GM12878 (cell line): ENCODE measurements around the gene ALOX12B. TPM values are rescaled to one million over a fixed set of nuclear protein-coding genes. Genes with fewer than 3 reads are reported as not detected.

Experiments used
- ATAC-seq: fragments of 200-7000 bp; cut with Tn5 transposase; 3 replicates; pipeline ENCODE4 v1.9.1; 2020; ENCODE audit warnings: mild to moderate bottlenecking, moderate library complexity
- BruUV-seq: library from RNA; stranded (reverse); fragments of 400-500 nt; replicated peaks from 2 replicates; lab custom pipeline; 2021; lab: Mats Ljungman, UMichigan
- CTCF ChIA-PET: fragments of 300-600 bp; sonication (Branson Sonifier 250); formaldehyde crosslinking; extraction: SDS; loops from one replicate; lab custom pipeline; 2021; ENCODE audit warnings: inconsistent platforms; lab: Yijun Ruan, JAX
- POLR2A ChIA-PET: fragments of 350-600 bp; formaldehyde crosslinking; extraction: SDS; loops from one replicate; lab custom pipeline; 2021; ENCODE audit warnings: inconsistent platforms; lab: Charles Lee
- RAD21 ChIA-PET: fragments of 300-600 bp; sonication (Branson Sonifier 250); formaldehyde crosslinking; loops from one replicate; lab custom pipeline; 2023; ENCODE audit warnings: antibody characterized with exemption; ENCODE audit not compliant: unreplicated experiment; lab: Charles Lee
- SMC1A ChIA-PET: fragments of 300-600 bp; sonication (Branson Sonifier 250); formaldehyde crosslinking; loops from one replicate; lab custom pipeline; 2023; ENCODE audit not compliant: unreplicated experiment, uncharacterized antibody; lab: Charles Lee
- DNase-seq: peaks from one replicate; pipeline ENCODE4 v3.0.0-alpha.2; 2011; ENCODE audit warnings: low read depth, low spot score
- FAIRE-seq: peaks from 3 replicates; lab custom pipeline; 2011; peaks lifted over from hg19 to GRCh38; lab: Jason Lieb, UNC
- H2AFZ ChIP-seq: 2 replicates; pipeline ENCODE4 v1.6.0; 2011; ENCODE audit warnings: low read depth, low read length, control low read depth; ENCODE audit not compliant: control insufficient read depth
- H3K27ac ChIP-seq: 2 replicates; pipeline ENCODE4 v1.5.1; 2011; ENCODE audit warnings: control low read depth; ENCODE audit not compliant: control insufficient read depth, insufficient read depth
- H3K27me3 ChIP-seq, 2 experiments: replicated peaks in 1 of 2; 2 replicates each; pipeline versions ENCODE4 v1.6.0 to v1.6.1; 2011; ENCODE audit warnings: low read length in 1 of 2; ENCODE audit not compliant: control insufficient read depth in 2 of 2, insufficient read depth in 2 of 2
- H3K36me3 ChIP-seq, 2 experiments: 2 replicates each; pipeline ENCODE4 v1.5.1; 2011; ENCODE audit warnings: low read length in 1 of 2; ENCODE audit not compliant: control insufficient read depth in 2 of 2, insufficient read depth in 2 of 2
- H3K4me1 ChIP-seq: 2 replicates; pipeline ENCODE4 v1.6.1; 2011; ENCODE audit warnings: mild to moderate bottlenecking, low read length, moderate library complexity, mixed read lengths; ENCODE audit not compliant: control insufficient read depth, insufficient read depth
- H3K4me2 ChIP-seq: 2 replicates; pipeline ENCODE4 v1.6.0; 2011; ENCODE audit warnings: control low read depth; ENCODE audit not compliant: control insufficient read depth, insufficient read depth
- H3K4me3 ChIP-seq: fragments of 200-600 bp; sonication (generic); 2 replicates; pipeline ENCODE4 v1.5.1; 2016
- H3K79me2 ChIP-seq: 2 replicates; pipeline ENCODE4 v1.6.0; 2011; ENCODE audit warnings: low read length; ENCODE audit not compliant: control insufficient read depth, insufficient read depth
- H3K9ac ChIP-seq: 2 replicates; pipeline ENCODE4 v1.8.0; 2011; ENCODE audit warnings: low read length, control low read depth, mixed read lengths; ENCODE audit not compliant: control insufficient read depth, insufficient read depth
- H3K9me3 ChIP-seq: replicated peaks from 3 replicates; pipeline ENCODE4 v1.5.1; 2011; ENCODE audit warnings: mild to moderate bottlenecking, low read length; ENCODE audit not compliant: control insufficient read depth, insufficient read depth
- H4K20me1 ChIP-seq: 2 replicates; pipeline ENCODE4 v1.6.0; 2011; ENCODE audit not compliant: control insufficient read depth, insufficient read depth
- CBX3 ChIP-seq: fragments of 200-600 bp; sonication (generic); IDR thresholded peaks from 2 replicates; pipeline ENCODE4 v1.6.1; 2016; ENCODE audit warnings: low read depth, borderline replicate concordance
- CHD2 ChIP-seq: IDR thresholded peaks from 2 replicates; pipeline ENCODE4 v1.6.1; 2011; ENCODE audit warnings: low read depth, low read length, improper control_type of control experiment, borderline replicate concordance
- EGR1 ChIP-seq, 2 experiments: IDR thresholded peaks; 1 replicate in 1 of 2; 2 replicates in 1 of 2; pipeline ENCODE4 v1.6.1; 2011 to 2012; ENCODE audit warnings: low read depth in 2 of 2, low read length in 2 of 2, borderline replicate concordance in 1 of 2, mild to moderate bottlenecking in 1 of 2, moderate library complexity in 1 of 2
- FOXM1 ChIP-seq: IDR thresholded peaks from 2 replicates; pipeline ENCODE4 v1.6.1; 2012; ENCODE audit warnings: low read depth, mild to moderate bottlenecking, inconsistent platforms, low read length, moderate library complexity
- GATAD2B ChIP-seq: fragments of 450-650 bp; conservative IDR thresholded peaks from 2 replicates; pipeline ENCODE4 v1.6.1; 2017; ENCODE audit warnings: low read depth, mild to moderate bottlenecking, moderate library complexity
- HDGF ChIP-seq: fragments of 450-650 bp; IDR thresholded peaks from 2 replicates; pipeline ENCODE4 v1.6.1; 2016; ENCODE audit warnings: antibody characterized with exemption
- MXI1 ChIP-seq: fragments of 150-350 bp; IDR thresholded peaks from 2 replicates; pipeline ENCODE4 v1.6.1; 2011; ENCODE audit warnings: low read depth, mild to moderate bottlenecking, inconsistent platforms, low read length, improper control_type of control experiment
- NFIC ChIP-seq: IDR thresholded peaks from 2 replicates; pipeline ENCODE4 v1.6.1; 2012; ENCODE audit warnings: low read depth, mild to moderate bottlenecking, inconsistent platforms, low read length, moderate library complexity
- PAX8 ChIP-seq: fragments of 450-650 bp; IDR thresholded peaks from 2 replicates; pipeline ENCODE4 v1.6.1; 2017; ENCODE audit warnings: mild to moderate bottlenecking, moderate library complexity
- POLR2AphosphoS5 ChIP-seq: IDR thresholded peaks from 2 replicates; pipeline ENCODE4 v1.6.1; 2011; ENCODE audit warnings: mild to moderate bottlenecking, low read length, inconsistent platforms
- SPI1 ChIP-seq: IDR thresholded peaks from 2 replicates; pipeline ENCODE4 v1.6.1; 2011; ENCODE audit warnings: low read depth, mild to moderate bottlenecking, low read length, moderate library complexity, borderline replicate concordance; ENCODE audit not compliant: insufficient read depth
- ZNF622 ChIP-seq: fragments of 450-650 bp; IDR thresholded peaks from 2 replicates; pipeline ENCODE4 v1.6.1; 2017; ENCODE audit warnings: mild to moderate bottlenecking, inconsistent platforms
- WGBS: methylation state at CpG from one replicate; pipeline ENCODE4 v1.1.6; 2016; ENCODE audit warnings: low lambda C conversion rate; ENCODE audit not compliant: insufficient replicate concordance, insufficient coverage; ENCODE audit errors: missing lambda C conversion rate; 5-methylcytosine and 5-hydroxymethylcytosine counted together
- in situ Hi-C: fragments of 300-500 bp; cut with MboI; formaldehyde crosslinking; loops from 9 replicates; pipeline ENCODE4 v1.14.3; 2018; ENCODE audit warnings: mixed read lengths
- intact Hi-C: fragments of 100-400 bp; cut with micrococcal nuclease; formaldehyde crosslinking; loops from one replicate; pipeline ENCODE4 v1.14.2; 2022; ENCODE audit not compliant: unreplicated experiment
- polyA plus RNA-seq, 11 experiments: library from polyadenylated mRNA; depleted of rRNA in 4 of 11; unstranded in 6 of 11; stranded (reverse) in 5 of 11; fragments of >200 nt; fragmentation: Nextera tagmentation in 4 of 11; fragmentation: Illumina TruSeq in 1 of 11; extraction: Ambion mirVana in 4 of 11; extraction: Trizol in 1 of 11; gene quantifications; 1 replicate in 1 of 11; 2 replicates in 10 of 11; pipeline versions ENCODE4 v1.2.1 to v1.2.3, GENCODE V29; 2011 to 2016; ENCODE audit warnings: inconsistent platforms in 2 of 11, missing spikeins in 2 of 11, low read depth in 1 of 11
- total RNA-seq, 4 experiments: library from RNA; depleted of rRNA in 3 of 4; stranded (reverse); fragments of >200 nt in 3 of 4; fragmentation: Illumina TruSeq in 1 of 4; extraction: Trizol in 1 of 4; gene quantifications; 2 replicates each; pipeline versions ENCODE4 v1.2.1 to v1.2.3, GENCODE V29; 2013 to 2021
- TF ChIP-seq, protein P1 (sequence below): IDR thresholded peaks from 2 replicates; pipeline ENCODE4 v1.6.1; 2012; ENCODE audit warnings: low read depth, low read length, improper control_type of control experiment
- TF ChIP-seq, protein P2 (sequence below): fragments of 150-350 bp; IDR thresholded peaks from 2 replicates; pipeline ENCODE4 v1.6.1; 2014; ENCODE audit warnings: mild to moderate bottlenecking, low read depth, low read length
- TF ChIP-seq, protein P3 (sequence below): fragments of 450-650 bp; IDR thresholded peaks from 2 replicates; pipeline ENCODE4 v1.6.1; 2016; ENCODE audit warnings: mild to moderate bottlenecking

ALOX12B gene
- total and polyA plus RNA-seq, 10 of the 15 experiments (the other 5 are each of a cell fraction or from before 2014, with no cell fraction given), result 0.17 to 0.54 TPM; not detected in 8

DNA sequence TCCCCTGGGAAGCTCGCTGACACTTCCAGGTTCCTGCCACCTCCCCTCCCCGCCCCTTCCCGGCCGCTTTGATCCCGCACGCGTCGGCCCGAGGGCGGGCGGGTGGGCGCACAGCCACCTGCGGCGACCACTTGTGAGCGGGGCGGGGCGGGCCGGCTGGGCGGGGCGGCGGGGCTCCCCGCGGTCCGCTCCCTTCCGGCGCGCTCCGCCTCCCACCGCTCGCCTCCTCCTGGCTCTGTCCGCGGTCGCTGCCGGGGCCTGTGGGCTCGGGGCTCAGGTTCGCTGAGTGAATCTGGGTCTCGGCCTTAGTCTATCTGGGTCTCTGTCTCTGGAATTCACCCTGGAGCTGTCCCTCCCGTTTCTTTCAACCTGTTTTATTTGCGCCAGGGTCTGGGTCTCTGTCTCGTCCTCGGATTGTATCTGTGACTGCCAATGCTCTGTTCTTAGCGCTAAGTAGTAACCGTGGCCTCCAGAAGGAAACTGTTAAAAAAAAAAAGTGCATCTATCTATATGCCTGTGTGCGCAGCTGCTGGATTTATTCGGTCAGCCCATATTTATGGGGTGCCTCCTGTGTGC lies 39.1 kb upstream of the ALOX12B start (continued):
- no peak for TF ChIP-seq FOXM1

DNA sequence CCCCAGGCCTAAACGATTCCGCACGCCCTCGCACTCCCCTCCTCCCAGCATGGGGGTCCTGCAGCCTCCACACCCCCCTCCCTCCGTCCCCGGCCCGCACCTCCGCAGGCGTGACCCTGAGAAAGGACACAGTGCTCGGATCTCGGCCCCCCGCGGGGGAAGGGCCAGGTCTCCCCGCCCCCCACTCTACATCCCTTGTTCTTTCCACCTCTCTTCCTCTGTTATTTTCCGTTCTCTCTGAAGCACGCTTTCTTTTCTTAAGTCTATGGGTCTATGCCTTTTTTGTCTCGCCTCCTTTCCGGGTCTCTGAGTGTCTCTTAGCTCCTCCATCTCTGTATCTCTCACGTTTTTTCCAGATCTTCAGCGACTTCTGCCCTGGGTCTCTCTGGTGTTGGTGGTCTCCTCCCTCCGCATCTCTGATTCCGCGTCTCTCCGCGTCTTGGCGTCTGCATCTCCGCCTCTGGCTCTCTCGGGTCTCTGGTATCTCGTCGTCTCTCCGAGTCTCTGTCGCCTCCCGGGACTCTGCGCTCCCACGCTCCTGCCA lies 38.5 kb upstream of the ALOX12B start:
- ATAC-seq, result peak; percentile 1; the same call in 1 of the 3 replicates
- TF ChIP-seq CBX3 (no peak), NFIC (no peak), POLR2AphosphoS5 (no peak), EGR1 (IDR thresholded peaks at IDR 0.05; ENCODE audit: borderline replicate concordance in 1 of 2, low read depth in 2 of 2, low read length in 2 of 2) (no peak), HDGF (peak; percentile 63; the same call in 1 of the 2 replicates), ZNF622 (no peak), PAX8 (no peak), GATAD2B (no peak), CHD2 (peak; percentile 55), MXI1 (no peak), SPI1 (no peak)
- TF ChIP-seq, protein P1, sequence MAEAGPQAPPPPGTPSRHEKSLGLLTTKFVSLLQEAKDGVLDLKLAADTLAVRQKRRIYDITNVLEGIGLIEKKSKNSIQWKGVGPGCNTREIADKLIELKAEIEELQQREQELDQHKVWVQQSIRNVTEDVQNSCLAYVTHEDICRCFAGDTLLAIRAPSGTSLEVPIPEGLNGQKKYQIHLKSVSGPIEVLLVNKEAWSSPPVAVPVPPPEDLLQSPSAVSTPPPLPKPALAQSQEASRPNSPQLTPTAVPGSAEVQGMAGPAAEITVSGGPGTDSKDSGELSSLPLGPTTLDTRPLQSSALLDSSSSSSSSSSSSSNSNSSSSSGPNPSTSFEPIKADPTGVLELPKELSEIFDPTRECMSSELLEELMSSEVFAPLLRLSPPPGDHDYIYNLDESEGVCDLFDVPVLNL, result no peak
- TF ChIP-seq, protein P2, sequence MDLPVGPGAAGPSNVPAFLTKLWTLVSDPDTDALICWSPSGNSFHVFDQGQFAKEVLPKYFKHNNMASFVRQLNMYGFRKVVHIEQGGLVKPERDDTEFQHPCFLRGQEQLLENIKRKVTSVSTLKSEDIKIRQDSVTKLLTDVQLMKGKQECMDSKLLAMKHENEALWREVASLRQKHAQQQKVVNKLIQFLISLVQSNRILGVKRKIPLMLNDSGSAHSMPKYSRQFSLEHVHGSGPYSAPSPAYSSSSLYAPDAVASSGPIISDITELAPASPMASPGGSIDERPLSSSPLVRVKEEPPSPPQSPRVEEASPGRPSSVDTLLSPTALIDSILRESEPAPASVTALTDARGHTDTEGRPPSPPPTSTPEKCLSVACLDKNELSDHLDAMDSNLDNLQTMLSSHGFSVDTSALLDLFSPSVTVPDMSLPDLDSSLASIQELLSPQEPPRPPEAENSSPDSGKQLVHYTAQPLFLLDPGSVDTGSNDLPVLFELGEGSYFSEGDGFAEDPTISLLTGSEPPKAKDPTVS, result no peak
- TF ChIP-seq, protein P3, sequence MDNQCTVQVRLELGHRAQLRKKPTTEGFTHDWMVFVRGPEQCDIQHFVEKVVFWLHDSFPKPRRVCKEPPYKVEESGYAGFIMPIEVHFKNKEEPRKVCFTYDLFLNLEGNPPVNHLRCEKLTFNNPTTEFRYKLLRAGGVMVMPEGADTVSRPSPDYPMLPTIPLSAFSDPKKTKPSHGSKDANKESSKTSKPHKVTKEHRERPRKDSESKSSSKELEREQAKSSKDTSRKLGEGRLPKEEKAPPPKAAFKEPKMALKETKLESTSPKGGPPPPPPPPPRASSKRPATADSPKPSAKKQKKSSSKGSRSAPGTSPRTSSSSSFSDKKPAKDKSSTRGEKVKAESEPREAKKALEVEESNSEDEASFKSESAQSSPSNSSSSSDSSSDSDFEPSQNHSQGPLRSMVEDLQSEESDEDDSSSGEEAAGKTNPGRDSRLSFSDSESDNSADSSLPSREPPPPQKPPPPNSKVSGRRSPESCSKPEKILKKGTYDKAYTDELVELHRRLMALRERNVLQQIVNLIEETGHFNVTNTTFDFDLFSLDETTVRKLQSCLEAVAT, result 0 out of 2 replicates have a peak, but pooled peaks have one; percentile 2

More for the DNA sequence above, 38.5 kb upstream of the ALOX12B start:
- Histone ChIP-seq H2AFZ (peak overlapping the region; percentile 92), H3K79me2 (no peaks in the 10 kb centered on the region), H3K9ac (peak overlapping the region; percentile 72), H3K36me3 (no peaks in the 10 kb centered on the region), H3K9me3 (no peaks in the 10 kb centered on the region), H3K4me2 (peak overlapping the region; percentile 94), H3K4me1 (peaks cover 33% of the 10 kb centered on the region), H3K27me3 (peaks cover 5 to 9% of the 10 kb centered on the region in 2 experiments), H4K20me1 (no peaks in the 10 kb centered on the region), H3K4me3 (peak overlapping the region; percentile 99), H3K27ac (peak overlapping the region; percentile 53)
- ChIA-PET CTCF (interaction anchor here (0.7 to 2.2 kb wide), 5 partner anchors 11 to 175 kb away, joined by 3 to 16 read pairs (median 7); no protein-coding TSS in a partner anchor), RAD21 (interaction anchor here (1.1 to 1.9 kb wide), 3 partner anchors 12 to 58 kb away, joined by 3 to 14 read pairs (median 3); no protein-coding TSS in a partner anchor), POLR2A (interaction anchor here (0.8 to 2.4 kb wide), 4 partner anchors 11 to 169 kb away, joined by 3 to 20 read pairs (median 10); partner anchors contain the start of genes PER1 and SLC25A35), SMC1A (interaction anchor here (0.6 to 2.5 kb wide), 7 partner anchors 12 to 740 kb away, joined by 3 to 26 read pairs (median 4); partner anchors contain the start of gene SLC25A35)
- FAIRE-seq (no peak), DNase-seq (no peak)
- TSS peak; percentile 62 for BruUV-seq
- in situ Hi-C loops (loop anchor here (5.0 kb wide), 1 partner anchor 96 kb away; no protein-coding TSS in a partner anchor), intact Hi-C loops (loop anchor here (1.0 kb wide), 1 partner anchor 12 kb away; no protein-coding TSS in a partner anchor)
- 2% methylated on average over 30 of the region's 35 CpGs for WGBS
